GM23248 (cell line): ENCODE measurements around the gene ILDR1.

ENCODE experiments used
- EZH2 ChIP-seq: fragments of 200-600 bp; sonication (generic); IDR thresholded peaks from 2 replicates; pipeline ENCODE4 v1.6.1; 2018; ENCODE audit warnings: antibody characterized with exemption, mild to moderate bottlenecking; ENCODE audit not compliant: insufficient read depth, poor library complexity, severe bottlenecking
- EZH2phosphoT487 ChIP-seq: fragments of 200-600 bp; sonication (generic); IDR thresholded peaks from 2 replicates; pipeline ENCODE4 v1.6.1; 2018; ENCODE audit warnings: antibody characterized with exemption, moderate library complexity, mild to moderate bottlenecking, low read depth; ENCODE audit not compliant: insufficient read depth

- TF ChIP-seq EZH2 (no peak), EZH2phosphoT487 (no peak)
These were observed 59.6 kb downstream of the ILDR1 start for GRCh38 chr3:121962443-121962842.
